Kidney epithelial cell (primary cell): Measurements from ENCODE around the gene CNTN1. TPM values are rescaled to one million over a fixed set of nuclear protein-coding genes. Genes with fewer than 3 reads are reported as not detected.
A peak's percentile ranks its signal among the peaks of the same experiment; 100 is the strongest.

ENCODE experiments used
- DNase-seq: peaks from one replicate; pipeline ENCODE4 v3.0.0-alpha.2; 2010; ENCODE audit warnings: low read depth
- H3K27me3 ChIP-seq: 2 replicates; pipeline ENCODE4 v1.6.0; 2011; ENCODE audit warnings: low read length; ENCODE audit not compliant: control insufficient read depth, insufficient read depth
- H3K36me3 ChIP-seq: 2 replicates; pipeline ENCODE4 v1.5.1; 2011; ENCODE audit warnings: low read length; ENCODE audit not compliant: control insufficient read depth, insufficient read depth
- H3K4me3 ChIP-seq: 2 replicates; pipeline ENCODE4 v1.5.1; 2011; ENCODE audit warnings: low read depth, mild to moderate bottlenecking, control low read depth, low read length
- total RNA-seq: library from RNA; depleted of rRNA; stranded (reverse); fragments of >200 nt; gene quantifications from 2 replicates; pipeline ENCODE4 v1.2.3, GENCODE V29; 2015
- TF ChIP-seq, protein P1 (sequence below): IDR thresholded peaks from 2 replicates; pipeline ENCODE4 v1.5.1; 2011; ENCODE audit warnings: mild to moderate bottlenecking, moderate library complexity, low read length, control low read depth, inconsistent platforms; ENCODE audit not compliant: insufficient read depth, poor library complexity, severe bottlenecking

CNTN1 gene
- total RNA-seq = 0.27 and 1.5 TPM in 2 replicates

DNA sequence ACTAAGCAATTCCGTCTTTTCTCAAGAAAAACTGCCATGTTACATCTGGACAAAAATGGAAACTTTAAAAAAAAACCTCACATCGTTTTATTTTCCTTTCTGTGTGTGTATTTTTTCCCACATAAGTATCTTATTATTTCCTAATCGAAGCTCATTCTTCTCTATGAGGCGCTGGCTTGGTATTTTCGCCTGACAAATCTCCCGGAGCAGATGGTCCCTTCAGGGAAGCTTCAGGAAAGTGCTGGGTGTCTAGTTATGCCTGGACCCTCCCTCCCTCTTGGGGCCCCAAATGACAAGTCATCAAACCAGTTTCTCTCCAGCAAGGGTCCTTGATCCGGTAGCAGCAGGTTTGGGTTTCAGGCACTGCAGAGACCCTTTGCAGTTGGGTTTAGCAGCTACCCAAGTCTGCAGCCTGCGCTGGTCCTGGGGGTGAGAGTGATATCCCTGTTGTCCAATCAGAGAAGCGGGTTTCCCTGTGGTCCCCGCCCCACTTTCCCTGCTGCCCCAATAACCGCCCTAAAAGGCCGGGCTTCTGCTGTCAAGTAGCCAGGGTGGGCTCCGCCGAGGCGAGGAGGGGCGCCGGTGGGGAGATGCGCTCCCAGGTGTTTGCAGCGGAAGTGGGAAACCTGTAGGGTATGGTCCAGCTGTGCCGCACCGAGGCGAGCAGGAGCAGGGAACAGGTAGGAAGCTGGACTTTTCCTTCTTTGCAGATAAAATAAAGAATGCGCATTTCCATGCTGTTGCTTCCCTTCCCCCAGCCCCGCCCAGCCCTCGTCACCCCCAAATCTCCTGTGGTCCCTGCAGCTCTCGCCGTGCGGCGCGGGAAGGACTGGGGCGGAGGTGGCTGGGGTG lies at the start of gene CNTN1:
CNTN1 (plus strand) TSS at position 527 of the 852 bp plus-strand sequence.
- no peaks in the 10 kb centered on the region for H3K36me3 ChIP-seq
- TF ChIP-seq, protein P1, sequence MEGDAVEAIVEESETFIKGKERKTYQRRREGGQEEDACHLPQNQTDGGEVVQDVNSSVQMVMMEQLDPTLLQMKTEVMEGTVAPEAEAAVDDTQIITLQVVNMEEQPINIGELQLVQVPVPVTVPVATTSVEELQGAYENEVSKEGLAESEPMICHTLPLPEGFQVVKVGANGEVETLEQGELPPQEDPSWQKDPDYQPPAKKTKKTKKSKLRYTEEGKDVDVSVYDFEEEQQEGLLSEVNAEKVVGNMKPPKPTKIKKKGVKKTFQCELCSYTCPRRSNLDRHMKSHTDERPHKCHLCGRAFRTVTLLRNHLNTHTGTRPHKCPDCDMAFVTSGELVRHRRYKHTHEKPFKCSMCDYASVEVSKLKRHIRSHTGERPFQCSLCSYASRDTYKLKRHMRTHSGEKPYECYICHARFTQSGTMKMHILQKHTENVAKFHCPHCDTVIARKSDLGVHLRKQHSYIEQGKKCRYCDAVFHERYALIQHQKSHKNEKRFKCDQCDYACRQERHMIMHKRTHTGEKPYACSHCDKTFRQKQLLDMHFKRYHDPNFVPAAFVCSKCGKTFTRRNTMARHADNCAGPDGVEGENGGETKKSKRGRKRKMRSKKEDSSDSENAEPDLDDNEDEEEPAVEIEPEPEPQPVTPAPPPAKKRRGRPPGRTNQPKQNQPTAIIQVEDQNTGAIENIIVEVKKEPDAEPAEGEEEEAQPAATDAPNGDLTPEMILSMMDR = no peak
- no peak for DNase-seq
- peaks cover 16% of the 10 kb centered on the region for H3K27me3 ChIP-seq
- H3K4me3 ChIP-seq = peak within 1 kb of the TSS; percentile 56

DNA sequence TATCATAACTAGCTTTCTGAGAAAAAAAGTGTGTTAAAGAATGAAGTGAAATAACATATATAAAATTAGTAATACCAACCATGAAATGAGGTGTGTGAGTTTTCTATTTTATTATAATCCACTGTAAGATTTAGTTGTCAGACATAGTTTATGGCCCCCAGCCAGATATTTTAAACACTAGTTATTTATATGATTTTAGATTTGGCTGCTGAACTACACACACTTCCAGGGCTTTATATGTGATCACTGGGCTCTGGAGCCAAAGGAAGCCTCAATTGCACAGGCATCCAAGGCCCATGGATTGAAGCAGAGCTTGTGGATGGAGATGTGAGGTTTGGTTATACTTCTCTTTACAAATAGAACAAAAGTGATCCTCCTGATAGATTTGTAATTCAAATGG lies 48.7 kb upstream of the CNTN1 start:
- H3K27me3 ChIP-seq = no peaks in the 10 kb centered on the region
- TF ChIP-seq, protein P1 = no peak
- H3K4me3 ChIP-seq = no peak overlapping the region
- H3K36me3 ChIP-seq = no peaks in the 10 kb centered on the region
- DNase-seq = no peak

DNA sequence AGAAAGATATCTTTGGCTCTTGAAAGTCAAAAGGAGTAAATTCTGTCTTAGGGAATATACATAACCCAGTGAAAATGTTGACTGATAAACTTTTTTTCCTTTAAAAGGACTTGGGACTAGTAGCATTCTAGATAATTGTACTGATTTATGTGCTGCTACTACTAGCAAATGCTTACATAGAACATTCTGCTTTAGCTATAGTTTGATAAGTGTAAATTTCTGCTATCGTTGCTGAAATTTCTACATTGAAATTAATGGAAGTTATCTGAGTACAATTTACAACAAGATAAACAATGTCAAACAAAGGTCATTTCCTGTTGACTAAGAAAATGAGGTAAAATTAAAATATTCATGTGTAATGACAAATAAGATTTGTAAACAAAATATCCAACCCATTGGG lies 48.3 kb upstream of the CNTN1 start:
- Histone ChIP-seq H3K4me3 (no peak overlapping the region), H3K36me3 (no peaks in the 10 kb centered on the region), H3K27me3 (no peaks in the 10 kb centered on the region)
- DNase-seq = no peak
- TF ChIP-seq, protein P1 = no peak

DNA sequence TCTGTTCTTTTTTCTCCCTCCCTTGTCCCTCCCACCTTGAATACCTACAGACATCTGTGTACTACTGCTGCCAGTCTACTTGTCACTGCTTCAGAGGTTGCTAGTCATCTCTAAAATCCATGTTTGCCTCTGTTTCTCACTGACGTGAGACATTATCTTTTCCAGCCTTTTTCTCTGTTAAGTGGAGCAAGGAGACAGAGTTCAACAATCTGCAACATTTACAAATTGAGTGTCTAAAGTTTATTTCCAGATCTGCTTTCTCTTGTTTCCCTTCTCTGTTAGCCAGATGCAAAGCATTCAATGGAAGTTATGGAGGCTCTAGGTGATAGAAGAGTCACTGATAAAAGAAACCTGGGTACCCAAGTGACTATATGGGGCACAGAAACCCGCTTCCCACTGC lies 47.5 kb upstream of the CNTN1 start:
- TF ChIP-seq, protein P1 = no peak
- H3K4me3 ChIP-seq = no peak overlapping the region
- no peaks in the 10 kb centered on the region for H3K27me3 ChIP-seq
- DNase-seq = no peak
- H3K36me3 ChIP-seq = no peaks in the 10 kb centered on the region

DNA sequence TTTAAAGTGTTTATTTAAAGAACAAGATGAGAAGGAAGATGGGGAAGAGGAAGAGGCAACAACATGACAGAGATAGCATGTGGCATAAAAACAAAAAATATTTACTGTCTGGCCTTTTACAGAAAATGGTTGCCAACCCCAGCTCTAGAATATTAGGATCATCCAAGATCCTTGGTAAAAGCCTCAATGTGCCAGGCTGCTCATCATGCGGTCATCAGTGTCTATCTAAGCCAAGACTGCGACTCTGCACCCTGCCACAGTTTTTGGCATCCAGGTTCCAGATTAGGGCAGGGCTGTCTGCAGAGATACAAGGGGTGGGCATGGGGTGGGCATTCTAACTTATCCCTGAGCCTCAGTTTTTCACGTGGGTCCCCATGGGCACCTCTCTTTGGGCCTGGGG lies 46.9 kb upstream of the CNTN1 start:
- no peaks in the 10 kb centered on the region for H3K36me3 ChIP-seq
- TF ChIP-seq, protein P1 = no peak
- H3K27me3 ChIP-seq = no peaks in the 10 kb centered on the region
- H3K4me3 ChIP-seq = no peak overlapping the region
- DNase-seq = no peak

DNA sequence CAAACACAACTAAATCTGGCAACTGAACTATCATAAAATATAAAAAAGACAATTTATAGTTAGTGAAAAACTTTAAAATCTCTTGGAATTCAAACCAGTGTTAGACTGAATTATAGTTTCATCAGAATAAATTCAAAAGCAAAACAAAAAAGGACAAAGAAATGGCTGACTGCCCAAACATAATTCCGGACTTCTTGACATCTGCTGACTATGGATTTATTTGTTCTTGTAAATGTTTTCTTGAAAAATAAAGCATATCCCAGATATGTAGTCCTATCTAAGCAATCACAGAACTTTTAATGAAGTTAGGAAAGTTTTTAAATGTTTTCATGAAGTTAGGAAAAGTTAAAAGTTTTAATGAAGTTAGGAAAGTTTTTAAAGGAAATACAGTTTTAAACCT lies 45.8 kb upstream of the CNTN1 start:
- TF ChIP-seq, protein P1 = no peak
- Histone ChIP-seq H3K36me3 (no peaks in the 10 kb centered on the region), H3K4me3 (no peak overlapping the region), H3K27me3 (no peaks in the 10 kb centered on the region)
- no peak for DNase-seq
